Stimulated activated CD8-positive, alpha-beta memory T cell treated with anti-CD3 and anti-CD28 coated beads, Interleukin-2, amount 100 ng/mL, for 1 hour (primary cell): Measurements from ENCODE around the gene ZDHHC17.

ENCODE experiments used
- DNase-seq, 2 donors: peaks; one replicate each; pipeline ENCODE4 v3.0.0-alpha.2; 2020; ENCODE audit warnings: low read depth in 2 of 2

ZDHHC17 gene

DNA sequence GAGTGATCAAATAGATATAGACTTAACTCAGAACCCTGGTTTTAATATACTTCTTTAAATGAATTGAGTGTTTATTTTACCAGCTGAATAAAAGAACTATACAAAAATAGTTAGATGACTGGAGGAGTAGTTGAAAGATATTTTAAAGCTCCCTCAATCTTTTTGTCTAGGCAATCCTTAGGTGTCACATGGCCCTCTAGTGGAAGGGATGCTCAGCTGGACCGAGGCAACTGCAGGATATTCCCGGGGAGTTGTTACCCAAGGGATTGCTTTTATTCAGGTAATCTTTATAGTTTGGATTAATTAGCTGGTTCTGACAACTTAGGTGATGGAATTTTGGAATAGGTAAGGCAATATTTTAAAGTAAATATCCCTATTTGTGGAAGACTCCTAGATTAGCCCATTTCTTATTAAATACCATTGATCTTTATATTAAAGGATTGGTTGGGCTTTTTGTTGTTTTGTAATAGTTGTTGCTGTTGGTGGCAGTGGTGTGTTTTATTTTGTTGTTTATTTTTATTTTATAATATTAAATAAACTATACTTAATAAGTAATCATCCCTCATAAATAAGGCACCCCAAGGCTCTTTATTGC is 57.1 kb downstream of the ZDHHC17 start:
- DNase-seq = no peak

DNA sequence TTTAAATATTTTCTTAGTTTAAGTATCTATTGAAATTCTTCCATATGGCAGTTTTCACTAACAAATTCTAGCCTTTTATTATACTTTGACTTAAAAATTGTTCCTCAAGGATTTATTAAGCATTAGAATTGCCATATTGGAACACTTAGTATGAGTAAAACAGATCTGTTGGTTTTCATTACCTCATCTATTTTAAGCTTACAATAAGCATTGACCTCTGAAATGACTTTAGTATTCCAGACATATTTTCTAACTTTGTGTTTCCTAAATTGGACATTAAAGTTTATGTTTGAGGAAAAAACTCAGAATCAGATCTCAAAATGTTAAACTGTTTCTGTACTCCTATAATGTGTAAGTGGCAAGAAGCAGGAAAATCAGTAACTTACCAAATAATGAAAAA is 66.5 kb downstream of the ZDHHC17 start:
- no peak for DNase-seq

DNA sequence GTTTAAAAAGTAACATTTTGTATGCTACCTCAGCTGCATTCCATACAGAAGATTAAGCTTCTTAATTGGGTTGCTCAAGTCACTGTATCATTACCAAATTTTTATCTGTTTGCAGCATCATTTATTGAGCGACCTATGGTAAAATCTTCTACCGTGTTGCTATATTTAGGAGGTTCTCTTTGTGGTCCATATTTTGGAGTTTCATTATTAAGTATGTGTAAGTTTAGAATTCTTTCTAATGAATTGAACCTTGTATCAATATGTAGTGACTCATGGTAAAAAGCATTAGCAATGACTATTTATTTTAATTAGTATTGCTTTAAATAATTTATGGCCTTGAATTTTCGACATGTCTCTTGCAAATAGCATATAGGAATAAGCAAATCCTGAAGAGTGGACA is 72.7 kb downstream of the ZDHHC17 start:
- no peak for DNase-seq

DNA sequence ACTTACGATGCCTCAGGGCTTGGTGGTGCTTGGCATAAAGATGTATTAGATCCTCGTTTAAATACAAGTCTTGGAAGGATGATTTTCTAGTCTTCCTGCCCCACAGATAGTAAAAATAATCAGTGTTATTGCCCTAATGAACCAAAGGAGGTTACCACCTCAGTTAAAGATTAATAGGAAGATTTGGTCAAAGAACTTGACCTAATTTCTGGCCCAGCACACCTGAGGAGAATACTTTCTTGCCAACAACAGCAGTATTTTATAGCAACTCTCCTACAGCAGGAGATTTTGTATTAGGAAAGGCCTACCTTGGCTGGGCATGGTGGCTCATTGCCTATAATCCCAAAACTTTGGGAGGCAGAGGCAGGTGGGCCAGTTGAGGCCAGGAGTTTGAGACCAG is 83.3 kb downstream of the ZDHHC17 start:
- no peak for DNase-seq

DNA sequence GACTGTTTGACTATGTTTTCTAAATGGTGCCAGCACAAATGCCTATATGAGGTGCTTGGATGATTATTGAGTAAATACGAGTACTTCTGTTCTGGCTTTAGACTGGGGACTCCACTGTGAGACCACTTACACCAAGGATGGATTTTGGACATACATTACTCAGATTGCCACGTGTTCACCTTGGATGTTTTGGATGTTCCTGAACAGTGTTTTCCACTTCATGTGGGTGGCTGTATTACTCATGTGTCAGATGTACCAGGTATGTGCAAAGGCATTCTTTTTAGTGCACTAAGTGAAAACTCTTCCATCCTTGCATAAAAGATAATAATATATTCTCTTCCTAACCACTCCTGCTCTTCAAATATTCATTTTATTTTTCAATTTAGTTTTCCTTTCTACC is 84.2 kb downstream of the ZDHHC17 start:
- no peak for DNase-seq

DNA sequence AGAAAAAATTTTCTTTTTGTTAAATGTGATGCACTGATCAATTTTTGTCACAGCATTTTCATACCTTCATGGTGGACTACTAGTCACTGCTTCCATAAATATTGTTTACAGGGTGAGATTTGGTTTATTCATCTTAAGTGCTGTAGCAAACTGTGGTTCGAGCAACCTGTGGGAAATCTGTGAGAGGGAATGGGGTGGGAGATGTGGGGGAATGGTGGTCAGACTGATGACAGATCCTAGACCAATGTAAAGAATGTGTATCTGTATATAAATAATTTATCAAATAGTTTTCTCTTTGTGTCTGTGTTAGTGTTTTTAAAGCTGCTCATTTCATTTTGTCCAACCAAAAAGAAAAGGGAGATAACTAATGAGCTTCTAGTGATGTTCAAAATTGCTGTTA is 88.2 kb downstream of the ZDHHC17 start:
- DNase-seq = no peak

DNA sequence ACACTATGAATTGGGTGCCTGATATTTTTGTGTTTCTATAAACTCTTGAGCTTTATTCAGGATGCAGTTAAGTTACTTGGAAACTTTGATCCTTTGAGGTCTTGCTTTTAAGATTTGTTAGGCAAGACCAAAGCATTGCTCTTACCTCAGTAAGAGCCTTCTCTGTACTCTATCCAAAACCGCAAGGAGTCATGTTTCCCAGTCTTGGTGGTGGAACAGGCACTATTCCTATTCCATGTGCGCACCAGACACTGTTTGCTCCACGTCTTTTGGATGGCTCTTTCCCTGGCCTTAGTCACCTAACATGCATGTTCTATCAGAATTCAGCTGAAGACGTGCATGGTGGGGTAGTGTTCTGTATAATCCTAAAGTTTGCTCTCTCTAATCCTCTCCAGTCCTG is 91.4 kb downstream of the ZDHHC17 start:
- no peak for DNase-seq

DNA sequence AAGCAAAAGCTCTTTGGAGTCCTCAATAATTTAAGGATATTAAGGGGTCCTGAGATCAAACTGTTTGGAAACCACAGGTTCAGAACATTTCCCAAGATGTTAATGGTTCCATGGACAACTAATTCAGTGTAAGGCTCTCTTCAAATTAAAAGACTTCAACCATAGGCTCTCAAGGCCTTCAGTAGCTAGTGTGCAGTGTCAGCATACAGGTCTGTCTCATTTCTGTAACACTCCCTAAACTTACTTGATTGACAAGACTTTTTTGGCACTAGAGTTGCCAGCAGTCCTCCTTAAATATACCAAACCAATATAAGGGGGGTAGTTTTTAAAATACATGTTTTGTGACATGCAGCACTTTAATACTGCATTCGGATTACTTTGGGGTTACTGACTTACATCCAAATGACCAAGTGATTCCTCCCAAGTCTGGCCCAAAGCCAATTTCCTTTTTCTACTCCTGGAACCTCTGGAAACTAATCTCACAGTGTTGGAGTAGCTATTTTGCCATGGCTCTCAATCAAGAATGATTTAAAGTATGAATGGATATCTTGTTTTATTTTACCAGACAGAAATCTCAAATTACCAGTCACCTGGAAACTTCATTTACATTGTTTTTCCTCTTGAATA is 92.2 kb downstream of the ZDHHC17 start:
- no peak for DNase-seq

DNA sequence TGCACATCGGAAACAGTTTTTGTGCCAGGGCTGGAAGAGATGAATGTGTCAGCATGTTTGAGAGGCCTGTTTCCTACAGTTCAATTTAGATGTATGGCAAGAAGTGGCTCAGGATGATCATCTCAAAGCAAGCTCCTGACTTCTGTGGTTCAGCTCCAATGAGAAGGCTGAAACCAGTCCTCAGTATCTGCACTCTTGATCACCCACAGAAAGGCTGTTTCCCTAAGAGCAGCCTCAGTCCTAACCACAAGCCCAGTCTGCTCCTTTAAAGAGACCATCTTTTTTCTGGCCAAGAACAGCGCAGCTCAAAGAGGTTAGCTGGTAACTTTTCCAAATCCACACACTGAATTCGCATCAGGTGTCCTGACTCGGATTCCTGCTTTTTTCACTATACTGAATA is 95.7 kb downstream of the ZDHHC17 start:
- no peak for DNase-seq

DNA sequence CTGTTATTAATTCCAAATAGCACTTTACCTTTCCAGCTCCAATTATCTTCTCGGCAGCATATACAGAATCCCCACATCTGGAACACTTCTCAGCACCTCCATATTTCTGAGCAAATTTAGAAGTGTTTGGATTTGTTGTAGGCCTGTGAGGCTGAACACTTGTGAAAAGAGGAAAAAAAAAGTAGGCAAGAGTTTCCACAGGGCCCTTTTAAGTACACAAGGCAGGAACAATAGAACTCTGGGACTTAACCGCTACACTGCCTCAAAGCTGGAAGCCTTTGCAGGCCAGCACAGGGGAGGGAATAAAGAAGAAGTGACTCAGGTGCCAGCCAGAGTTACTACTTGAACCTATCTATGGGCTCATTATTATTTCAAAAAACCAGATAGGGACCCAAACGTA is 96.3 kb downstream of the ZDHHC17 start:
- DNase-seq = no peak

DNA sequence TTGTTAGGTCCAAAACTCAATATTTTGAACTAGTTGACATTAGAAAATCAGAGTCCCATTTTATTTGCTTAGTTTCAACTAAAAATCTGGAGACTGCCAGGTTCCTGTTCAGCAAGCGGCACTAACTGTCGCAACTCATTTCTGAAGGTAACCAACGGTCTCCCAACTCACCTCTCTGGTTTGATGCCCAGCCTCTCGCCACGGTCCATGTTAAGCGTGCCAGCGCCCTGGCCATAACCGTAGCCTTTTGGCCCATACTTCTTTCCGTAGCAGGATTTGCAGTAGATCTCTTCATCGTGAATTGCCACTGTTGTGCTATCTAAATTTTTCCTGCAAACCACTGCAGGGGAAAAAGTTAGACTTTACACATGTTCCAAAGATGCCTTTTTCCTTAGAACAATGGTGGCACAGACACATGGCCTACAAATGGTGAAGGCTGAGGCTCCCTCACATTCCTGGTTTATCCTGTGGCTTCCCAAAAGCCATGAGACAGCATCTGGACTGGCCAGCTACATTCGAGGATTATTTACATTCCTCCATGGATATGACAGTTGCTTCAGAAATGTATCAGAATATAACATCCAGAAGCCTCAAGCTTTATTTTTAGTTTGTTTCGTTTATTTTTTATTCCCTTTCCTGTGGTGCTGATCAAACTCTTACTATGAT is 99.2 kb downstream of the ZDHHC17 start:
- DNase-seq = no peak

DNA sequence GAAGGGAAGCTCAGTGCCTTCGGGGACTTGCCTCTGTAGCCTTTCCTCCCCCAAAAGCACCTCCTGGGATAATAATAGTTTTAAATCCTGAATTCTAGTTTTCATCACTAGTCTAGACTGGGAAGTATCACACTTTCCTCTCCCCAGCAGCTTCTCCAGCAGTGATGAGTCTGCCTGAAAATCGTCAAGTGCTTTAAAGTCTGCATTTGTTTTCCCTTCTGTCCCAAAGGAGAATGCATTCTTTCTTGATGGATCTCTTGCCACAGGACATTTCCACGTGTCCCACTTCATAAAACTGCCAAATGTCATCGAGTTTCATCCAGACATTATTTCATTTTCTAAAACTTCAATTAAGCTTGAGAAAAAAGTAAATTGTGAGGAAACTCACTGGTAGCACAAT is 99.9 kb downstream of the ZDHHC17 start:
- no peak for DNase-seq

DNA sequence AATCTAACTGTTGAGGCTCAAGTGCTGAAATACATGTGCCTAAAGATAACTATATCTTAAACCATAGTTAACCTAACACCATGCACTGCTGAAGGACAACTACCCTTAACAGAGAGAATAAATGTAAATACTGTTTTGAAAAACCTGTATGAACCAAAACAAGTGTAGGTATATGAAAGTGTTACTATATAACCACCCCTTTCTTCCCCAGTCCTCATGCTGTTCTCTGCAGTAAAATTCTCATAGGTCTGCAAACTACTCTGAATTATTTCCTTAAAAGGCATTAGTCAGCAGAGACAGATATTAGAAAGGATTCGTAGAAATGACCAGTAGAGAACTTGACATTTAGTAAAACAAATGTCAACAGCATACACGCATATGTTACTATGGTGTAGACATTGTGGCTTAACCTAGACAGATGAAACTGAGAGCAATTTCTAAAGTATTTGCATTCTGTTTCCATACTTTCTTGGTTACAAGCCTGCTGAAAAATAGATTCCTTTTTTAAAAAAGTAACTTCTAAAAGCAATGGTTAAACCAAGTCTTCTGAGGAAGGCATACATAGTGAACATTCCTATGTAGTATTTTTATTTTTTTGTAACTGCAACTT is 101.0 kb downstream of the ZDHHC17 start:
- DNase-seq = no peak

DNA sequence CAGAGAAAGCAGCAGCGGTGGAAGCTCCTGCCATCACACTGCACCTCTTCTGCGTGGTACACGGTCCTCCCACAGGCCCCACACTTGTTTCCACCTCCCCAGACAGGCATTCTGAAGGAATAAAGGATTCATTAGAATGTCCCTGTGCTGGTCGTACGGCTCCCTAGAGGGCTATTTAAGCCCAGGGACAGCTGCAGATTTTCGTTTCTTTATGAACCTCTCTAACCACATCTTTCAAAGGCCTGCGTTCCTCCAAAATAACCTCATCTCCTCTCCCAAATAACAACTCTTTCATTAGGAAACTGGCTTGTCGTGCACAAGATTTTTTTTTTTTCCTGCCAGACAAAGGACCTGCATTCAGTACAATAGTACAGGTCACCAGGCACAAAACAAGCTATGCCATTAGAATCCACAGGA is 102.2 kb downstream of the ZDHHC17 start:
- no peak for DNase-seq

DNA sequence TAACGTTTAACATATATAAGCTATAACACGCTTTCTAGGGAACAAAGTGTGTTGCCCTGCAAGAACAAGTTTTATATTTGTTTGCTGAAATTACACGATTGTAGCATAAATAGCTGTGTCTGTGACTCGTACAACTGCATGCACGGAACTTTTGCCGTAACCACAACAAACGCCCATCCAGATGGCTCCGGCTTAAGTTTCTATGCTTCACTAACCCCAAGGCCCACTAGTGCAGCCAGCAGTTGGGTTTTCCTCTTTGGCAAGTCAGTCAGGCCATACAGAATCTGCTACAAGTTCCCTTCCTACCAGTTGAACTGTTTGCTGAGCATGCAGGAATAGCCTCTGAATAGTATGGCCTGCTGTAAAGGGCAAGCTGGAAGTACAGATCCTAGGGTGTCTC is 102.8 kb downstream of the ZDHHC17 start:
- DNase-seq = no peak

DNA sequence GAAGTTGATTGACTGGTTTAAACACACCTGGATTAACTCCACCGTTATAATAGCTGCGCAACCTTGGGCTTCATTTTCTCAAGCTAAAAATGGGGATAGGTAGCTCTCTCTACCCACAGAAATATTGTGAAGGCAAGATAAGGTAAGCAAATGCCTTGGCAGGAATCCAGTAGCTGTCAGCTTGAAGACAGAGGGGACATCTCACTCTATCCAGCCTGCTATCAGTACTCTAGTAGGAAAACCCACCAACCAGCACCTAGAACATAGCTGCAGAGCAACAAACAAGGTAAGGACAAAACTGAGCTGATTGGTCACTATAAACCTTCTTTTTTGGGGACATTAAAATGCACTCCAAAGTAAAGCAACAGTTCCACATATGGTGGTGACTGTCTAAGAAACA is 107.2 kb downstream of the ZDHHC17 start:
- DNase-seq = no peak

DNA sequence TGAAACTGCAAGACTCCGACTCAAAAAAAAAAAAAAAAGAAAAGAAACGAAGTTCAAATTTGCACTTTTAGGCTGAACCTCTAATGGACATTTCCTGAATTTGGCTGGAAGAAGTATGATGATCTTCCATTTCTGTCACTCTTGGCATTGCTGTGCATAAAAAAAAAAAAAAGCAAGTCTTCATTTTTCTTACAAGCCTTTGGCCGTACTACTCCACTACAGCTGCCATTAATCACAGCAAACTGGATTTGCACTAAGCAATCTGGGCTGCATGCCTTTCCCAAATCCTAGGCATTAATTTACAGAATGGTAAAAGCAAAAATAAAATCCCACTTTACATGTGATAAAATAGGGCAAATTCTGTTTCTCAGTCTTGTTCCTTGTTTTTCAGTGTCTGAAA is 107.8 kb downstream of the ZDHHC17 start:
- no peak for DNase-seq

DNA sequence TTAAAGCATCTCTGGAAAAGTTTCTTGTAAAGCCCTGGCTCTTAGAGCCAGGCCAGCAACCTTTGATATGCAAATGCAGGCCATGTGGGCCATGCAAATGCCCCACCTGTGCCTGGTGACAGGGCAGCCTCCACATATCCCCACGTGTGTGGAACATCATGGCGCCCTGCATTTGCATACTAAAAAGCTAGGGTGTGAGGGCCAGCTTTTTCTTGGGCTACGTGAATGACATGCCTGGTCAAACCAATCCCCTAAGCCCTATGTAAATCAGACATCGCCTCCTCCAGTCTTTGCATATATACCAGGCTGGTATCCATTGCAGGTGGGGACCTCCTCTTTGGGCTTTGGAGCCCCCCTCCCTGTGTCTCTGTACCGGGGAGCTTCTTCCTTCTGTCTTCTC is 108.5 kb downstream of the ZDHHC17 start:
- no peak for DNase-seq

DNA sequence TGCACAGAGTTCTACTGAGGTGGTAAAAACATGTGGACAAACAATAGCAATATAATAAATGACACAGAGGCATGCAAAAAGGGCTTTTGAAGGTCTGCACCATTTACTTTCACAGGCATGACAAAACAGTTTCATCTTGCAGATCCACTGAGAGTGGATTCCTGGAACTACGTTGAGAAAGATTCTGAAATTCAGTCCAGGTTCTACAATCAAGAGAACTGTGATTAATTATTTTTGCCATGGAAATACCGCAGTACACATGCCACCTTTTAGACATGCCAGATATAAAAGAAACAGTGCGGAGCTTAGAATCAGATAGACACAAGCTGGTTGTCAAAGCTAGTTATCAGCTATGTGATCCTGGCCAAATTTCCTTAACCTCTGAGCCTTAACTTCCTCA is 110.1 kb downstream of the ZDHHC17 start:
- DNase-seq = no peak

DNA sequence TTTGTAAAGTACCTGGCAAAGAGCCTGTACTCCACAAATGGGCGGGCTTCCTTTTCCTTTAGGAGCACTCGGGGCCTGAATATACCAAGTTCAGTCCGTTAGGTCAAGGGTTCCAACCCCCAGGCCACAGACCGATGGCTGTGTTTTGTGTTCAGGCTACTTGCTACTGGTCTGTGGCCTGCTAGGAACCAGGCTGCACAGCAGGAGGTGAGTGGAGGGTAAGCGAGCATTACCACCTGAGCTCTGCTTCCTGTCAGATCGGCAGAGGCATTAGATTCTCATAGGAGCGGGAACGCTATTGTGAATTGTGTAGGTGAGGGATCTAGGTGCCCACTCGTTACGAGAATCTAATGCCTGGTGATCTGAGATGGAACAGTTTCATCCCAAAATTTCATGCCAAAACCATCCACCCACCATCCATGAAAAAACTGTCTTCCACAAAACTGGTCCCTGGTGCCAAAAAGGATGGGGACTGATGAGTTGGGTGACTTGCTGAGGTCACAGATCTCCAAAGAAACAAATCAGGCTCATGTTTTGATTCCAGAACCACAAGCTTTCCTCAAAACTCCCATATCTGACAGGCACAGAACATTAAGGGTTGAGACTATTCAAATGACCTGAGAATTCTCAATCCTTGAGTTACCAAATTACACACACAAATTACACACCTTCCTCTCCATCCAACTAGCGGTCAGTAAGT is 110.7 kb downstream of the ZDHHC17 start:
- no peak for DNase-seq

DNA sequence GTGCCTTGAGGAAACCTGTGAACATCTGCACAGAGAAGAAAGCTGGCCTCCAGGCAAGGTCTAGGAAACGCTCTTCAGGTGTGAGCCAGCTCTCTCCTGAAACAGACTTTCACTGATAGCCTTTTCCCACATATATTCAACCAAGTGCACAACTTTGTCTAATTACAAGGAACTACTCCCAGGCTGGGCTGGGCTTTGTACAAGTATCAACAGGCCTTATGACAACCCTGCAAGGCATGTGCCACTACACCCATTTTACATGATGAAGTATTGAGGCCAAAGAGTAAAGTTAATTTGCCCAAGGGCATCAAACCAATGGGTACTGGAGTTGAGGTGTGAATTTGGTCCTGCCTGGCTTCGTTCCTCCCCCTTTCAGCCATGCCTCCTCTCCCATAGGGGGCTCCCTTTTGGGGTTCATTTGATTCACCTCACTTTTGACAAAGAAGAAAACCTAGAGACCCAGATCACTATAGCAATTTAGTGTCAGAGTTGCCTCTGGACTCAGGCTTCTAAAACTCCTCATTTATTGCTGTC is 112.8 kb downstream of the ZDHHC17 start:
- no peak for DNase-seq
